A549 (cell line): Measurements from ENCODE around the gene GPR63. TPM values are rescaled to one million over a fixed set of nuclear protein-coding genes. Genes with fewer than 3 reads are reported as not detected.

Source experiments
- ATAC-seq, 2 experiments: fragments of 200-7000 bp in 1 of 2; fragments of >200 bp in 1 of 2; cut with Nextera tagmentation in 1 of 2; cut with Tn5 transposase in 1 of 2; 3 replicates each; pipeline versions ENCODE4 v1.8.0 to v1.9.1; 2018 to 2020; ENCODE audit warnings: mild to moderate bottlenecking in 1 of 2, moderate library complexity in 1 of 2
- CTCF ChIA-PET: fragments of 300-600 bp; sonication (Branson Sonifier 250); formaldehyde crosslinking; extraction: SDS; loops from one replicate; lab custom pipeline; 2021; ENCODE audit warnings: antibody characterized with exemption, inconsistent platforms; lab: Yijun Ruan, JAX
- POLR2A ChIA-PET: fragments of 350-600 bp; formaldehyde crosslinking; extraction: SDS; loops from one replicate; lab custom pipeline; 2021; ENCODE audit warnings: antibody characterized with exemption, inconsistent platforms; lab: Yijun Ruan, JAX
- DNase-seq, 2 experiments: peaks; one replicate each; pipeline versions ENCODE4 v3.0.0 to v3.0.0-alpha.2; 2011 to 2016; ENCODE audit warnings: low read depth in 1 of 2, low spot score in 1 of 2
- FAIRE-seq: peaks from 2 replicates; lab custom pipeline; 2011; peaks lifted over from hg19 to GRCh38; lab: Jason Lieb, UNC
- H3K27ac ChIP-seq, 2 experiments: fragments of >200 bp; sonication (Bioruptor Twin); formaldehyde crosslinking; 3 replicates each; pipeline ENCODE4 v1.5.1; 2016 to 2017
- H3K4me1 ChIP-seq: fragments of >200 bp; sonication (Bioruptor Twin); formaldehyde crosslinking; 3 replicates; pipeline ENCODE4 v1.6.1; 2016
- H3K4me2 ChIP-seq: fragments of >200 bp; sonication (Bioruptor Twin); formaldehyde crosslinking; 3 replicates; pipeline ENCODE4 v1.6.1; 2016
- H3K4me3 ChIP-seq: fragments of >200 bp; sonication (Bioruptor Twin); formaldehyde crosslinking; 3 replicates; pipeline ENCODE4 v1.5.1; 2016
- H3K9me3 ChIP-seq: fragments of >200 bp; sonication (Bioruptor Twin); formaldehyde crosslinking; 3 replicates; pipeline ENCODE4 v1.6.1; 2016
- BHLHE40 ChIP-seq: IDR thresholded peaks from 2 replicates; pipeline ENCODE4 v1.6.1; 2012; ENCODE audit warnings: low read depth, low read length, inconsistent platforms
- CBX8 ChIP-seq: fragments of 200-600 bp; sonication (generic); IDR thresholded peaks from 2 replicates; pipeline ENCODE4 v1.6.1; 2016
- CEBPB ChIP-seq, 2 experiments: fragments of >200 bp in 1 of 2; sonication (Bioruptor Twin) in 1 of 2; formaldehyde crosslinking in 1 of 2; IDR thresholded peaks; 2 replicates each; pipeline ENCODE4 v1.6.1; 2012 to 2016
- EHF ChIP-seq: fragments of 250-450 bp; sonication (Bioruptor Pico); IDR thresholded peaks from 2 replicates; pipeline ENCODE4 v1.5.0; 2020; ENCODE audit warnings: mild to moderate bottlenecking
- FOSL2 ChIP-seq, 2 experiments: fragments of 450-650 bp in 1 of 2; fragments of >200 bp in 1 of 2; sonication (Bioruptor Twin) in 1 of 2; formaldehyde crosslinking; IDR thresholded peaks; 2 replicates each; pipeline versions ENCODE4 v1.5.0 to v1.6.1; 2016 to 2020; ENCODE audit warnings: mild to moderate bottlenecking in 1 of 2, moderate library complexity in 1 of 2
- FOXS1 ChIP-seq: fragments of 250-450 bp; sonication (Bioruptor Pico); IDR thresholded peaks from 2 replicates; pipeline ENCODE4 v1.5.0; 2020; ENCODE audit warnings: mild to moderate bottlenecking, moderate library complexity
- GATA3 ChIP-seq: IDR thresholded peaks from 2 replicates; pipeline ENCODE4 v1.6.1; 2012; ENCODE audit warnings: borderline replicate concordance
- HEYL ChIP-seq: fragments of 250-450 bp; sonication (Bioruptor Pico); IDR thresholded peaks from 2 replicates; pipeline ENCODE4 v1.8.0; 2021; ENCODE audit warnings: mild to moderate bottlenecking, moderate library complexity
- HOXA7 ChIP-seq: fragments of 250-450 bp; sonication (Bioruptor Pico); IDR thresholded peaks from 2 replicates; pipeline ENCODE4 v1.5.0; 2020; ENCODE audit warnings: mild to moderate bottlenecking, moderate library complexity
- HOXB13 ChIP-seq: fragments of 250-450 bp; sonication (Bioruptor Pico); IDR thresholded peaks from 2 replicates; pipeline ENCODE4 v1.5.0; 2020; ENCODE audit warnings: low read depth, mild to moderate bottlenecking, moderate library complexity
- JUN ChIP-seq, 2 experiments: fragments of >200 bp; sonication (Bioruptor Twin); formaldehyde crosslinking; IDR thresholded peaks; 2 replicates in 1 of 2; 3 replicates in 1 of 2; pipeline ENCODE4 v1.6.1; 2016 to 2017
- KDM1A ChIP-seq: fragments of 200-600 bp; sonication (generic); IDR thresholded peaks from 2 replicates; pipeline ENCODE4 v1.6.1; 2016; ENCODE audit warnings: low read depth, mild to moderate bottlenecking
- KDM5A ChIP-seq: fragments of 200-600 bp; sonication (generic); IDR thresholded peaks from 2 replicates; pipeline ENCODE4 v1.6.1; 2016; ENCODE audit warnings: antibody characterized with exemption, mild to moderate bottlenecking
- MAFK ChIP-seq: fragments of 450-650 bp; IDR thresholded peaks from 2 replicates; pipeline ENCODE4 v1.6.1; 2014; ENCODE audit not compliant: partially characterized antibody
- MAZ ChIP-seq: fragments of 150-350 bp; IDR thresholded peaks from 2 replicates; pipeline ENCODE4 v1.6.1; 2014; ENCODE audit warnings: antibody characterized with exemption, low read depth, low read length, borderline replicate concordance
- POLR2A ChIP-seq: IDR thresholded peaks from 2 replicates; pipeline ENCODE4 v1.6.1; 2012; ENCODE audit warnings: mild to moderate bottlenecking, low read length
- RAD21 ChIP-seq, 2 experiments: fragments of >200 bp in 1 of 2; sonication (Bioruptor Twin) in 1 of 2; formaldehyde crosslinking in 1 of 2; IDR thresholded peaks in 1 of 2; conservative IDR thresholded peaks in 1 of 2; 2 replicates in 1 of 2; 3 replicates in 1 of 2; pipeline ENCODE4 v1.6.1; 2012 to 2018; ENCODE audit warnings: inconsistent platforms in 1 of 2
- RARB ChIP-seq: fragments of 250-450 bp; sonication (Bioruptor Pico); IDR thresholded peaks from 2 replicates; pipeline ENCODE4 v1.8.0; 2021; ENCODE audit warnings: mild to moderate bottlenecking, moderate library complexity
- RCOR1 ChIP-seq: fragments of 150-350 bp; IDR thresholded peaks from 2 replicates; pipeline ENCODE4 v1.6.1; 2014; ENCODE audit warnings: antibody characterized with exemption, low read length, low read depth
- SREBF2 ChIP-seq: fragments of 450-650 bp; IDR thresholded peaks from 2 replicates; pipeline ENCODE4 v1.6.1; 2014; ENCODE audit warnings: mild to moderate bottlenecking, moderate library complexity
- TP53 ChIP-seq: fragments of 250-450 bp; sonication (Bioruptor Pico); IDR thresholded peaks from 2 replicates; pipeline ENCODE4 v1.5.0; 2021; ENCODE audit warnings: mild to moderate bottlenecking, moderate library complexity
- ZSCAN20 ChIP-seq: fragments of 250-450 bp; sonication (Bioruptor Pico); IDR thresholded peaks from 2 replicates; pipeline ENCODE4 v1.8.0; 2022; ENCODE audit warnings: mild to moderate bottlenecking, moderate library complexity
- WGBS: methylation state at CpG from one replicate; pipeline ENCODE4 v1.1.6; 2017; ENCODE audit errors: missing lambda C conversion rate; 5-methylcytosine and 5-hydroxymethylcytosine counted together
- polyA plus RNA-seq, 4 experiments: library from polyadenylated mRNA; depleted of rRNA in 3 of 4; stranded (reverse); fragments of >200 nt; fragmentation: RNase III in 1 of 4; extraction: RNeasy Plus Mini Kit Qiagen cat#74134 plus additional on column Dnase treatment in 1 of 4; gene quantifications; 2 replicates in 3 of 4; 3 replicates in 1 of 4; pipeline ENCODE4 v1.2.3, GENCODE V29; 2011 to 2017
- TF ChIP-seq, protein P1 (sequence below): fragments of >200 bp; sonication (Bioruptor Twin); formaldehyde crosslinking; IDR thresholded peaks from 2 replicates; pipeline ENCODE4 v1.6.1; 2016
- TF ChIP-seq, protein P2 (sequence below): fragments of 250-450 bp; sonication (Bioruptor Pico); IDR thresholded peaks from 2 replicates; pipeline ENCODE4 v1.5.0; 2020; ENCODE audit warnings: low read depth, mild to moderate bottlenecking, moderate library complexity
- TF ChIP-seq, protein P3 (sequence below): fragments of 150-350 bp; IDR thresholded peaks from 2 replicates; pipeline ENCODE4 v1.6.1; 2014; ENCODE audit warnings: low read depth, mild to moderate bottlenecking, low read length
- TF ChIP-seq, protein P4 (sequence below): IDR thresholded peaks from 2 replicates; pipeline ENCODE4 v1.6.1; 2012; ENCODE audit warnings: low read depth, borderline replicate concordance
- TF ChIP-seq, protein P5 (sequence below): fragments of 200-600 bp; sonication (generic); IDR thresholded peaks from 2 replicates; pipeline ENCODE4 v1.6.1; 2016; ENCODE audit warnings: antibody characterized with exemption, mild to moderate bottlenecking, moderate library complexity
- TF ChIP-seq, protein P6 (sequence below): fragments of >200 bp; sonication (Bioruptor Twin); formaldehyde crosslinking; IDR thresholded peaks from 3 replicates; pipeline ENCODE4 v1.6.1; 2016
- TF ChIP-seq, protein P7 (sequence below): fragments of 450-650 bp; IDR thresholded peaks from 2 replicates; pipeline ENCODE4 v1.6.1; 2014; ENCODE audit warnings: antibody characterized with exemption
- TF ChIP-seq, protein P8 (sequence below): IDR thresholded peaks from 2 replicates; pipeline ENCODE4 v1.6.1; 2012

Gene GPR63
- polyA plus RNA-seq, 2 of the 4 experiments (the other 2 are of a cell fraction) = 0.48 to 0.67 TPM

DNA sequence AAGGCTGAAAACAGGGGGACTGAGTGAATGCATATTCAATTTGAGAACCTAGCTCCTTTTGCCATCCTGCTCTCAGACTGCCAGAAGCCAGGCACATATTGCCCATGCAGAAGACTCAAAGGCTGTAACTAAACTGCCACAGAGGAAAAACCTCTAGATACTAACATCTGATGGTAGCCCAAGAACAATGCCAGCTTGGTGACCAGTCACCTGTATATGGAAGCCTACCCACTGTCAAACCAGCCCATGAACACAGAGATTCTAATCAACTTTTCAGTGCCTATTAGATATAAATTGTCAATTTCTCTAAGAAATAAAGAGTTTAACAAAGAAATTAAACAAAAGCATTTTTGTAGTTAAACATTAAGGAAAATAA, 34.2 kb downstream of the GPR63 start:
- FAIRE-seq (no peak), DNase-seq (no peak), ATAC-seq (no peak)
- H3K4me2 ChIP-seq = no peak overlapping the region
- H3K27ac ChIP-seq = no peak overlapping the region
- no peaks in the 10 kb centered on the region for H3K4me1 ChIP-seq
- TF ChIP-seq, protein P1, sequence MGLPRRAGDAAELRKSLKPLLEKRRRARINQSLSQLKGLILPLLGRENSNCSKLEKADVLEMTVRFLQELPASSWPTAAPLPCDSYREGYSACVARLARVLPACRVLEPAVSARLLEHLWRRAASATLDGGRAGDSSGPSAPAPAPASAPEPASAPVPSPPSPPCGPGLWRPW = no peak
- TF ChIP-seq HEYL (CRISPR knock-in tag) = no peak
- no peak for TF ChIP-seq EHF (CRISPR knock-in tag)
- TF ChIP-seq TP53 (CRISPR knock-in tag) = no peak
- TF ChIP-seq, protein P2, sequence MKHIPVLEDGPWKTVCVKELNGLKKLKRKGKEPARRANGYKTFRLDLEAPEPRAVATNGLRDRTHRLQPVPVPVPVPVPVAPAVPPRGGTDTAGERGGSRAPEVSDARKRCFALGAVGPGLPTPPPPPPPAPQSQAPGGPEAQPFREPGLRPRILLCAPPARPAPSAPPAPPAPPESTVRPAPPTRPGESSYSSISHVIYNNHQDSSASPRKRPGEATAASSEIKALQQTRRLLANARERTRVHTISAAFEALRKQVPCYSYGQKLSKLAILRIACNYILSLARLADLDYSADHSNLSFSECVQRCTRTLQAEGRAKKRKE (CRISPR knock-in tag) = no peak
- TF ChIP-seq SREBF2 = no peak
- TF ChIP-seq ZSCAN20 = no peak
- TF ChIP-seq JUN (IDR thresholded peaks at IDR 0.05) = no peak
- TF ChIP-seq, protein P3, sequence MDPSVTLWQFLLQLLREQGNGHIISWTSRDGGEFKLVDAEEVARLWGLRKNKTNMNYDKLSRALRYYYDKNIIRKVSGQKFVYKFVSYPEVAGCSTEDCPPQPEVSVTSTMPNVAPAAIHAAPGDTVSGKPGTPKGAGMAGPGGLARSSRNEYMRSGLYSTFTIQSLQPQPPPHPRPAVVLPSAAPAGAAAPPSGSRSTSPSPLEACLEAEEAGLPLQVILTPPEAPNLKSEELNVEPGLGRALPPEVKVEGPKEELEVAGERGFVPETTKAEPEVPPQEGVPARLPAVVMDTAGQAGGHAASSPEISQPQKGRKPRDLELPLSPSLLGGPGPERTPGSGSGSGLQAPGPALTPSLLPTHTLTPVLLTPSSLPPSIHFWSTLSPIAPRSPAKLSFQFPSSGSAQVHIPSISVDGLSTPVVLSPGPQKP = no peak
- TF ChIP-seq, protein P4, sequence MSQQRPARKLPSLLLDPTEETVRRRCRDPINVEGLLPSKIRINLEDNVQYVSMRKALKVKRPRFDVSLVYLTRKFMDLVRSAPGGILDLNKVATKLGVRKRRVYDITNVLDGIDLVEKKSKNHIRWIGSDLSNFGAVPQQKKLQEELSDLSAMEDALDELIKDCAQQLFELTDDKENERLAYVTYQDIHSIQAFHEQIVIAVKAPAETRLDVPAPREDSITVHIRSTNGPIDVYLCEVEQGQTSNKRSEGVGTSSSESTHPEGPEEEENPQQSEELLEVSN = no peak
- TF ChIP-seq BHLHE40 = no peak
- TF ChIP-seq, protein P5, sequence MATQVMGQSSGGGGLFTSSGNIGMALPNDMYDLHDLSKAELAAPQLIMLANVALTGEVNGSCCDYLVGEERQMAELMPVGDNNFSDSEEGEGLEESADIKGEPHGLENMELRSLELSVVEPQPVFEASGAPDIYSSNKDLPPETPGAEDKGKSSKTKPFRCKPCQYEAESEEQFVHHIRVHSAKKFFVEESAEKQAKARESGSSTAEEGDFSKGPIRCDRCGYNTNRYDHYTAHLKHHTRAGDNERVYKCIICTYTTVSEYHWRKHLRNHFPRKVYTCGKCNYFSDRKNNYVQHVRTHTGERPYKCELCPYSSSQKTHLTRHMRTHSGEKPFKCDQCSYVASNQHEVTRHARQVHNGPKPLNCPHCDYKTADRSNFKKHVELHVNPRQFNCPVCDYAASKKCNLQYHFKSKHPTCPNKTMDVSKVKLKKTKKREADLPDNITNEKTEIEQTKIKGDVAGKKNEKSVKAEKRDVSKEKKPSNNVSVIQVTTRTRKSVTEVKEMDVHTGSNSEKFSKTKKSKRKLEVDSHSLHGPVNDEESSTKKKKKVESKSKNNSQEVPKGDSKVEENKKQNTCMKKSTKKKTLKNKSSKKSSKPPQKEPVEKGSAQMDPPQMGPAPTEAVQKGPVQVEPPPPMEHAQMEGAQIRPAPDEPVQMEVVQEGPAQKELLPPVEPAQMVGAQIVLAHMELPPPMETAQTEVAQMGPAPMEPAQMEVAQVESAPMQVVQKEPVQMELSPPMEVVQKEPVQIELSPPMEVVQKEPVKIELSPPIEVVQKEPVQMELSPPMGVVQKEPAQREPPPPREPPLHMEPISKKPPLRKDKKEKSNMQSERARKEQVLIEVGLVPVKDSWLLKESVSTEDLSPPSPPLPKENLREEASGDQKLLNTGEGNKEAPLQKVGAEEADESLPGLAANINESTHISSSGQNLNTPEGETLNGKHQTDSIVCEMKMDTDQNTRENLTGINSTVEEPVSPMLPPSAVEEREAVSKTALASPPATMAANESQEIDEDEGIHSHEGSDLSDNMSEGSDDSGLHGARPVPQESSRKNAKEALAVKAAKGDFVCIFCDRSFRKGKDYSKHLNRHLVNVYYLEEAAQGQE = no peak
- no peak for TF ChIP-seq HOXA7
- no peak for TF ChIP-seq GATA3
- TF ChIP-seq FOSL2 (IDR thresholded peaks at IDR 0.05) = no peak
- no peak for TF ChIP-seq FOSL2 (CRISPR knock-in tag; IDR thresholded peaks at IDR 0.05)
- no peak for TF ChIP-seq RCOR1
- no peak for TF ChIP-seq CEBPB (IDR thresholded peaks at IDR 0.05)
- no peak for TF ChIP-seq MAFK
- H3K4me3 ChIP-seq = no peak overlapping the region
- ChIA-PET CTCF (no interaction called here), POLR2A (no interaction called here)
- H3K9me3 ChIP-seq = no peaks in the 10 kb centered on the region

DNA sequence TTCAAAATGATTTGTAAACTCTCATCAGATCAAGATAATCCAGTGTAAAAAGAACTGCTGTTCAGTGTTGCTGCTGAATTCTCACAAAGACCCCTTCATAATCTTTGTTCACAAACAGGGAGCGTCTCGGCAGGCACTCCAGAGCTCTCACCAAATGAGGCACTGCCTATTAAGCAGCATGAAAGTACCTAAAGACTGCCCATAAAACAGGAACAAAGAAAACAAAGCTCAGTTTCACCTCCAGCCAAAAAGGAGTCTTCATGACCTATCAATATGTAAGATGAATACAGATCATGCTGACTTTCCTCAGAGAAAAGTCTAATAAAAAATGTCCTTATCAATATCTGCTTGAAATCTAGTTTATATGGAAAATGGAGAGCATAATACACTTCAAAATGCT, 41.8 kb downstream of the GPR63 start:
- ChIA-PET CTCF (no interaction called here), POLR2A (no interaction called here)
- Histone ChIP-seq H3K4me1 (no peaks in the 10 kb centered on the region), H3K27ac (no peak overlapping the region), H3K9me3 (no peaks in the 10 kb centered on the region), H3K4me2 (no peak overlapping the region), H3K4me3 (no peak overlapping the region)
- WGBS = 87% methylated on average over 2 of the region's 2 CpGs
- ATAC-seq = no peak
- no peak for DNase-seq
- FAIRE-seq = no peak
- TF ChIP-seq KDM5A (no peak), HOXA7 (no peak), HOXB13 (no peak), RARB (no peak), EHF (CRISPR knock-in tag) (no peak), FOXS1 (no peak), MAFK (no peak), RAD21 (conservative IDR thresholded peaks at IDR 0.05 in 1 of 2, IDR thresholded peaks at IDR 0.05 in 1 of 2) (no peak), KDM1A (no peak), CEBPB (IDR thresholded peaks at IDR 0.05) (no peak), CBX8 (no peak), POLR2A (no peak), MAZ (no peak), ZSCAN20 (no peak)
- TF ChIP-seq, protein P6, sequence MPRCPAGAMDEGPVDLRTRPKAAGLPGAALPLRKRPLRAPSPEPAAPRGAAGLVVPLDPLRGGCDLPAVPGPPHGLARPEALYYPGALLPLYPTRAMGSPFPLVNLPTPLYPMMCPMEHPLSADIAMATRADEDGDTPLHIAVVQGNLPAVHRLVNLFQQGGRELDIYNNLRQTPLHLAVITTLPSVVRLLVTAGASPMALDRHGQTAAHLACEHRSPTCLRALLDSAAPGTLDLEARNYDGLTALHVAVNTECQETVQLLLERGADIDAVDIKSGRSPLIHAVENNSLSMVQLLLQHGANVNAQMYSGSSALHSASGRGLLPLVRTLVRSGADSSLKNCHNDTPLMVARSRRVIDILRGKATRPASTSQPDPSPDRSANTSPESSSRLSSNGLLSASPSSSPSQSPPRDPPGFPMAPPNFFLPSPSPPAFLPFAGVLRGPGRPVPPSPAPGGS = no peak
- TF ChIP-seq, protein P7, sequence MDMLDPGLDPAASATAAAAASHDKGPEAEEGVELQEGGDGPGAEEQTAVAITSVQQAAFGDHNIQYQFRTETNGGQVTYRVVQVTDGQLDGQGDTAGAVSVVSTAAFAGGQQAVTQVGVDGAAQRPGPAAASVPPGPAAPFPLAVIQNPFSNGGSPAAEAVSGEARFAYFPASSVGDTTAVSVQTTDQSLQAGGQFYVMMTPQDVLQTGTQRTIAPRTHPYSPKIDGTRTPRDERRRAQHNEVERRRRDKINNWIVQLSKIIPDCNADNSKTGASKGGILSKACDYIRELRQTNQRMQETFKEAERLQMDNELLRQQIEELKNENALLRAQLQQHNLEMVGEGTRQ = no peak
- TF ChIP-seq, protein P8, sequence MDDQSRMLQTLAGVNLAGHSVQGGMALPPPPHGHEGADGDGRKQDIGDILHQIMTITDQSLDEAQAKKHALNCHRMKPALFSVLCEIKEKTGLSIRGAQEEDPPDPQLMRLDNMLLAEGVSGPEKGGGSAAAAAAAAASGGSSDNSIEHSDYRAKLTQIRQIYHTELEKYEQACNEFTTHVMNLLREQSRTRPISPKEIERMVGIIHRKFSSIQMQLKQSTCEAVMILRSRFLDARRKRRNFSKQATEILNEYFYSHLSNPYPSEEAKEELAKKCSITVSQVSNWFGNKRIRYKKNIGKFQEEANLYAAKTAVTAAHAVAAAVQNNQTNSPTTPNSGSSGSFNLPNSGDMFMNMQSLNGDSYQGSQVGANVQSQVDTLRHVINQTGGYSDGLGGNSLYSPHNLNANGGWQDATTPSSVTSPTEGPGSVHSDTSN = no peak
